NCI-H526 treated with DMSO at 0.1 percent for 48 hours (cell line): ENCODE measurements around the gene CARMIL1.

Experiments
- DNase-seq: peaks from one replicate; lab custom pipeline; 2025; lab: John Stamatoyannopoulos, UW

CARMIL1 gene

GRCh38 chr6:25311331-25311840, 32.2 kb downstream of the CARMIL1 start:
- DNase-seq = no peak

DNA sequence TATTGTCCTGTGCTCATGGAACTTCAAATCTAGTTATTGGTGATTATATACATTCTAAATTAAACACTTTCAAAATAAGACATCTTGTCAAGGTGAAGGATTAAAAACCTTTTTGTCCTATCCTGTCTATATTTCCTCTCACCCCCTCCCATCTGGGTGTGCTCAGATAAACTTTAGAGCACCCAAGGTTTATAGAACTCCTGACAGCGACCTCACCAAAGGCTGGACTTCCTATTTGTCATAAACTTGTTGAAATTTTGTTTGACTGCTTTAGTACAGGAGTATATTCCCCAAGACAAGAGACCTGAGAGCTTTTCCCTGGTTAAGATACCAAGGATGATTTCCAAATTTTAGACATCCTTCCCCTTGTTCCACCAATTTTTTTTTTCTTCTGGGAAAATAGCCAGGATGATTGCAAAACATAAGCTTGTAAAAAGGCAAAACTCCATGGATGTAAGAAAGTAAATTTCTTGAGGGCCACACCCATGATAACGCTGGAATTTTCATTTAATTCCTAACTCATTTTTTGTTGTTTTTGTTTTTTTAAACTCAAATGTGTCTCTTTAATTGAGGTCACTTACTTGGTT, 33.0 kb downstream of the CARMIL1 start:
- no peak for DNase-seq

DNA sequence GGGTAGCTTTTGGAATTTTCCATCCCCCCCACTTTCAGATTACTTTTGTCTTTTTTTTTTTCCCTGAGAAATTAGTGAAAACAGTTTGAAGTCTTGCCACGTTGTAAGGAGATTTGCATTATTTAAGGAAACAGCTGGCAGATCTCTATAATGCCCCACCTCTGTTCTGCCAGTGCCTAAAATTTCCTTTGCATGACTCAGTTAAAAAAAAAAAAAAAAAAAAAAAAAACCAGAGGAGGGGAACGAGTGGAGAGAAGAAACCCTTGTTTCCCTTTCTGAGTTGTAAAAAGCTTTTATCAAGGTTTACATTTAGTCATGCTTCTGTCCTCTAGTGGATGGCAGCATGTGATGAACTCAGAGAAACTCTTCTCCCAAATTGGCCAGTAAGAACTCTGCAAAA, 33.5 kb downstream of the CARMIL1 start:
- DNase-seq = no peak

DNA sequence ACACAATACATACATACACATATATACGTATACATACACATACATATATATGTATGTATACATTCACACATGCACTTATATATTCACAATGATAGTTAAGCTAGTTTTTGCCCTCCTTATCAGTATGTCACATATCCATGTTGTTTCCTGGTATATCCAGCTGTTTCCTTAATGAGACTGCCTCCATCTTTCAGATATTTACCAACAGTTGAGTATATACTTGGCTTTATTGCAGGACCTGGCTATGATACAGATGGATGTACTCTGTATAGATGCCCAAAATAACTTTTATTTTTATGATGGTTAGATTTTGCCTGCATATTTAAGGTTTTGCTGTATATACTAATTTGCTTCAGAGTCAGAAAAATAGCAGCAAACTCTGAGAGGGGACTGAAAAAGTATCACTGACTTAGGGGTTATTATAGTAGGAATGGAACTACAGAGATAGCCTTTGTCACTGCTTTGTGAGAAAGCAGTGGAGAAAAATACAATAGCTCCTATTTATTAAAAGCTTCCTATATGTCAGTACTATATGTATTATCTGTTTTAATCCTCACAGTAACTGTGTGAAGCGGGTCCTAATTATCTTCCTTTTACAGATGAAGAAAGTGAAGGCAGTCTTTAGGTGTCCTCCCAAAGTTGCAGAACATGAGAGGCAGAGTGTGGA, 35.5 kb downstream of the CARMIL1 start:
- DNase-seq = no peak

DNA sequence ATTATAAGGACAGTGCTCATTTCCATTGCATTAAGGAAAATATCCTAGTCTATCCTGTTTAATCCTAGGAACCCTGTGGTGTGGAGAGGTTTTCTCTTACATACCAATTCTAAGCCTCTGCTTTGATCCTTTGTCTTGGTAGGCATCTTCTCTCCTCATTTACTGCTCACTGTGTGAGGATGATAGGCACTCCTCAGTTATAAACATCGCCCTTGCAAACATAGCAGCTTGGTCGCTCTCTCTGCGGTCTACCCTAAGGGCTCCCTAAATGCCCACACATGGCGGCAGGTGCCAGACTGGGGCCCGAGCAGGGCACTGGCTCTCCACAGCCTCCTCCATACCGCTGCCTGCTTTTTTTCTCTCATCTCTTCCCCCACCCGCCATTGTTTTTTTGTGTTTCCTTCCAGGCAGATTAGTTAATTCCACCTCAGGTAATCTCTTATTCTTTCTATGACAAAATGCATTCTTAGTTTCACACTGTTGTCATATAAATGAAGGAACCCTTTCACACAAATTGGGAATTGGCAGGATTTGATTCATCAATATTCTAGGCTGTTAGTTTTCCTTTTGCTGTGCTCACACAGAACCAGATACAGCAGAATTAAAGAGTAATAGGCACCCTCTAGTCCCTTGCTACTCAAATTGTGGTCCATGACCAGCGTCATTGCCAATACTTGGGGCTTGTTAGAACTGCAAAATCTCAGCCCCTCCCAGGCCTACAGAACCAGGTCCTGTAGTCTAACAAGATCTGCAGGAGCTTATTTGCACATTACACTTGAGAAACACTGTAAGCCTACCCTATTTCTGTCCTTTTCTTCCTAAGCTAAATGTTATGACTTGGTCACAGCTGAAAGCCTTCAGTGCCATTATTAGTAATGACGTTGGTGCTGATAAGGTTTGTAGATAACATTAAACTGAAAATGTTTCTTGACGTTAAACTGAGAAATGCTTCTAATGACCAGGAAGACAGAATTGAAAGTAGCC, 36.3 kb downstream of the CARMIL1 start:
- no peak for DNase-seq

DNA sequence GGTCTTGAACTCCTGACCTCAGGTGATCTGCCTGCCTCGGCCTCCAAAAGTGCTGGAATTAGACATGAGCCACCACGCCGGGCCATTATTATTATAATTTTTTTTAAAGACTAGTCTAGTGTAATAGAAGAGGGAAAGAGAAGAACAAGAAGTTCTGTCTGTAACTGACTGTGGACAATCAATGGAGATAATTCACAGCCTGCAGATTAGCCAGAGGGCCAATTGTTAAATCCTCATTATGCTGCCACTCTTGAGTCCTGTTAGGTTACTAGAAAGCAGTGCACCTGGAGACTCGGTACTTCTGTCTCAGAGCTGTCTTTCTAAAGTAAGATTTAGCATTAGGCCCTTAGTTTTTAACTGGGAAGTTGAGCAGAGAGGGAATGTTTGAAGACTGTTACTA, 37.5 kb downstream of the CARMIL1 start:
- no peak for DNase-seq

DNA sequence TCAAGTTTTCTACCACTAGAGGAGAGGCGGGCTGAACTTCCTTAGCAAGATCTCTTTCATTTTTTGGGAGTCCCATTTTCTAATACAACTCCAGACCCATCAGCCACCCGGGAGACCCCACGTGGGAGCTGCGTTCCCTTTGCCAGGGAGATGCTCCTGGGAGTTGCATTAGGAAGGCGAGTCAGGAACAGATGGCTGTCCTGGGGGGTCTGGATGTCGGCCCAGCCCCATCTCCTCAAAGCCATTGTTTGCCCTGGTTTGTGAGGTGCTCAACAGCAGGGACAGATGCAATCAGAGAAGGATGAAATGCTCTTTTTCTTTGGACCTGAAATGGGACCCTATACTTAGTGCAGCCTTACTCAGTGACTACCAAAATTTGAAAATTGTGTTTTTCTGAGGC, 39.4 kb downstream of the CARMIL1 start:
- no peak for DNase-seq

DNA sequence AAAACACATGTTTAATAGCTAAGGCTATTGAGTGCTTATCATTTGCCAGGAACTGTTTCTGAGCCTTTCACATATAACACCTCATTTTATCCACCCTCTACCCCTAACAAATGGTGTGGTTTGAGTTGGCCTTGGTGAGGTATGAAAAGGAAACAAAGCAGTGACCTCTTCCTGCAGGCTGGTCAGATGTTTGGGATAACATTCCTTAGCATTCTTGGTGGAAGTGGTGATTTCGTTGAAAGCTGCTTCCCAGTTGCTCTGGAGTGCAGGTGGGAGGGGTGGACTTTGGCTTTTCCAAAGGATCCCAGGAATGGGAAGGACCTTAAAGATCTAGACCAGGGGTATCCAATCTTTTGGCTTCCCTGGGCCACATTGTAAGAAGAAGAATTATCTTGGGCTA, 41.3 kb downstream of the CARMIL1 start:
- DNase-seq = no peak

GRCh38 chr6:25322692-25323091, 43.5 kb downstream of the CARMIL1 start:
- DNase-seq = no peak

GRCh38 chr6:25324066-25324762, 45.0 kb downstream of the CARMIL1 start:
- no peak for DNase-seq

DNA sequence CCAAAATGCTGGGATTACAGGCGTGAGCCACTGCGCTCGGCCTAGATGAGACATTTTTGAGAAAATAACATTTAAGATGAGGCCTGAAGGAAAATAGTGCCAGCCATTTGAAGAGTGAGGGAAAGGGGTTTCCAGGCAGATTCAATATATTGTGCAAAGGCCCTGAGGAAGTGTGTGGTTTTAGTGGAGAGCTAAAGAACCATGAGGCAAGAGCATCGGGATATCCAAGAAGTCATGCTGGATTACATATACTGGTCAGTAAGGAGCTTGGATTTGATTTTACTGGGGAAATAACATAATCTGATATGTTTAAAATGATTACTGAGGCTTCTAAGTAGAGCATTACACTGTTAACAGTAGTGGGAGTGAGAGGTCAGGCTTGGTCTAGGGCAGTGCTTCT, 47.0 kb downstream of the CARMIL1 start:
- DNase-seq = no peak

DNA sequence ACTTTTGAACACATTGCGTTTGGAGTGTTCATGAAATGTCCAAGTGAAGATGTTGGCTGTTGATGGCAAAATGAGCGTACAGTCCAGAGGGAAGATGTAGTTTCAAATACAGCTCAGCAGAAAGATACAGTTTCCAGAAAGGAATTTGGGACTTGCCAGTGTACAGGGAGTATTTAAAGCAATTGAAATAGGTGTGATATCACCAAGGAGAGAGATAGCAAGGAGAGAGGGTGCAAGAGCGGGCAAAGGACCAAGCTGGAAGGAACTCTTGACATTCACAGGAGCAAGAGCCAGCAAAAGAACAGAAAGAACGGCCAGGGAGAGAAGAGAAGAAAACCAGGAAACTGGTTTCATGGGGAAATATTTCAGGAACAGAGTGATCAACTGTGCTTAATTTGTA, 47.8 kb downstream of the CARMIL1 start:
- DNase-seq = no peak

GRCh38 chr6:25327432-25327831, 48.3 kb downstream of the CARMIL1 start:
- no peak for DNase-seq

- no peak for DNase-seq
Measured at GRCh38 chr6:25329161-25329817, 50.1 kb downstream of the CARMIL1 start.

DNA sequence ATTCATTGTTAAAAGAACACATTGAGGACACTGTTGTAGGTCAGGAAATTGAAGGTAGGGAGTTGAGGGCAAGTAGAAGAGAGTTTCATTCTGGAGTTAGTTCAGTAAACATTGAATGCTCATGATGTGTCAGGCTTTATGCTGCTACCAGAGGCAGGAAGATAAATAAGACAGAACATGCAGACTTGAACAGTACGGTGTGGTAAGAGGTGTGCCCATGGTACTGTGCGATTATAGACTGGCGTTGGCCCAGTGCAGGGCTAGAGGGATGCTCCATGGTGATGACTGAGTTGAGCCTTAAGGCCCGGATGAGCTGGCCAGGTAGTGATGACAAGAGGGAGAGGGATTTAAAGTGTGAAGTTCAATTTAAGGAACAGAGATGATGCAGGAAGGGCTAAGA, 50.8 kb downstream of the CARMIL1 start:
- DNase-seq = no peak

- DNase-seq = no peak
Measured at GRCh38 chr6:25330796-25331685, 51.9 kb downstream of the CARMIL1 start.

- DNase-seq = no peak
Measured at GRCh38 chr6:25332165-25332564, 53.0 kb downstream of the CARMIL1 start.

DNA sequence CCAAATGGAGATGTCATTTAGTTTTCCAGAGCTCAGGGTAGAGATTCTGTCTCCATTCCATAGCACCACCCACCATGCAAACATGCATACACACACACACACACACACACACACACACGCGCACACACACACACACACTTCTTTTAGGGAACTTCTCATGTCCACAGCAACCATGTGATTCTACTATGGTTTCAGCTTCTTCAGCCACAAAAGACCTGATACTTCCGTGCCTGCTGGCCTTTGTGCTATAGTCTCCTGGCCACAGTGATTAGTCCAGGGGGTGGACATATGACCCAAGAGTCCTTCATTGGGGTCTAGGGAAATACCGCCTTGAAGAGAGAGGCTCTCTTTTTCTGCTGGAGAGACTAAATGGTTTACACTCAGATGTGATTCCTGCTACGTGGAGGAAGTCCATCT, 53.5 kb downstream of the CARMIL1 start:
- DNase-seq = no peak

DNA sequence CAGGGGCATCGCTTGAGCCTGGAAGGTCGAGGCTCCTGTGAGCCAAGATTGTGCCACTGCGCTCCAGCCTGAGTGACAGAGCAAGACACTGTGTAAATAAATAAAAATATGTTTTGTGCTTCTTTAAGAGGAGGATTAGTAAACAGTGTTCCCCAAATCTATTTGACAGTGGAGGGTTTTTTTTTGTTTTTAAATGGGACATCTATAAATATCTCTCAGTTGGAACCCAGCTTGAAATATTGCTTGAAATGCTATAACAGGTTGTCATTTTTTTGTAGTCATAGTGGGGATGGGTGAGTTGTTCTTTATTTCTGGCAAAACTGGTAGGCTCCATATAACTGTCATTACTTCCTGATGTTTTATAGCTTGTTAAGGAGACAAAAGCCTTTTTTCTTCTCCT, 54.3 kb downstream of the CARMIL1 start:
- DNase-seq = no peak

GRCh38 chr6:25334793-25335192, 55.6 kb downstream of the CARMIL1 start:
- DNase-seq = no peak

DNA sequence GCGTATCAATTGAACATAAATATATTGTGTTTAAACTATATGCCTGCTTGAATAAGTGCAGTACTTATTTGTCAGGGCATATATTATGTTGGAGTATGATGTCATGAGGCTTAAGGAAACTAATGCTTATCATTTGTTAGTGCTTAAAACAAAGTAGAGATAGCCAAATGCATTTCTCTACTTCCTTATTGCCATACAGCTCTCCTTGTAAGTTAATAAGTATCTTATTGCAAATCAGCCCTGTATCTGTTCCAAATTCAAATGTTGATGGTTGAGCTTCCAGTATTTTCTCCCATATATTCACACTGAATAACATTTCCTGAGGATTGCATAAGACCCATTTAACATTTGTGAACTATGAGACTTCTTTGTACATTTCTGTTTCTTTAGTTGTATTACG, 57.8 kb downstream of the CARMIL1 start:
- DNase-seq = no peak
